GM23248 (cell line): ENCODE measurements around the gene NFIA. TPM values are rescaled to one million over a fixed set of nuclear protein-coding genes. Genes with fewer than 3 reads are reported as not detected.
"Not testable (repeated sequence)": the region's sequence is repeated elsewhere in the genome, so short reads cannot be mapped to it uniquely, and the experiment has no call there.

Experiments used
- DNase-seq: peaks from one replicate; pipeline ENCODE4 v3.0.0-alpha.2; 2015
- H2AFZ ChIP-seq: fragments of 200-600 bp; sonication (generic); 2 replicates; pipeline ENCODE4 v1.6.1; 2016; ENCODE audit warnings: antibody characterized with exemption
- H3F3A ChIP-seq: fragments of 200-600 bp; sonication (generic); 2 replicates; pipeline ENCODE4 v1.6.1; 2016; ENCODE audit warnings: mild to moderate bottlenecking, antibody characterized with exemption, mixed run types; ENCODE audit not compliant: insufficient read depth
- H3K27ac ChIP-seq: fragments of 200-600 bp; sonication (generic); 2 replicates; pipeline ENCODE4 v1.5.1; 2016; ENCODE audit warnings: mild to moderate bottlenecking
- H3K27me3 ChIP-seq: fragments of 200-600 bp; sonication (generic); replicated peaks from 2 replicates; pipeline ENCODE4 v1.6.1; 2016; ENCODE audit warnings: mild to moderate bottlenecking; ENCODE audit not compliant: insufficient read depth
- H3K36me3 ChIP-seq: fragments of 200-600 bp; sonication (generic); 2 replicates; pipeline ENCODE4 v1.6.1; 2016; ENCODE audit warnings: low read depth, mild to moderate bottlenecking
- H3K4me1 ChIP-seq: fragments of 200-600 bp; sonication (generic); 2 replicates; pipeline ENCODE4 v1.6.1; 2016; ENCODE audit warnings: mild to moderate bottlenecking; ENCODE audit not compliant: insufficient read depth
- H3K4me2 ChIP-seq: fragments of 200-600 bp; sonication (generic); one replicate; pipeline ENCODE4 v1.6.1; 2016; ENCODE audit warnings: mild to moderate bottlenecking; ENCODE audit not compliant: unreplicated experiment
- H3K4me3 ChIP-seq: fragments of 200-600 bp; sonication (generic); 2 replicates; pipeline ENCODE4 v1.5.1; 2016; ENCODE audit warnings: mild to moderate bottlenecking
- H3K79me2 ChIP-seq: fragments of 200-600 bp; sonication (generic); 2 replicates; pipeline ENCODE4 v1.6.1; 2016; ENCODE audit warnings: mild to moderate bottlenecking; ENCODE audit not compliant: insufficient read depth
- H3K9ac ChIP-seq: fragments of 200-600 bp; sonication (generic); 2 replicates; pipeline ENCODE4 v1.6.1; 2016; ENCODE audit warnings: mild to moderate bottlenecking
- H3K9me2 ChIP-seq: fragments of 200-600 bp; sonication (generic); 2 replicates; pipeline ENCODE4 v1.6.1; 2016; ENCODE audit warnings: mixed run types, mild to moderate bottlenecking, moderate library complexity; ENCODE audit not compliant: insufficient read depth
- H3K9me3 ChIP-seq: fragments of 200-600 bp; sonication (generic); one replicate; pipeline ENCODE4 v1.6.1; 2017; ENCODE audit warnings: low read depth
- H4K20me1 ChIP-seq: fragments of 200-600 bp; sonication (generic); 2 replicates; pipeline ENCODE4 v1.6.0; 2016; ENCODE audit not compliant: insufficient read depth
- EZH2 ChIP-seq: fragments of 200-600 bp; sonication (generic); IDR thresholded peaks from 2 replicates; pipeline ENCODE4 v1.6.1; 2018; ENCODE audit warnings: antibody characterized with exemption, mild to moderate bottlenecking; ENCODE audit not compliant: insufficient read depth, poor library complexity, severe bottlenecking
- EZH2phosphoT487 ChIP-seq: fragments of 200-600 bp; sonication (generic); IDR thresholded peaks from 2 replicates; pipeline ENCODE4 v1.6.1; 2018; ENCODE audit warnings: antibody characterized with exemption, moderate library complexity, mild to moderate bottlenecking, low read depth; ENCODE audit not compliant: insufficient read depth
- WGBS, 2 experiments: methylation state at CpG; one replicate each; pipeline ENCODE4 v1.1.6; 2015 to 2017; ENCODE audit warnings: low lambda C conversion rate in 2 of 2, low coverage in 1 of 2; ENCODE audit errors: missing lambda C conversion rate in 2 of 2; 5-methylcytosine and 5-hydroxymethylcytosine counted together
- in situ Hi-C: fragments of 300-500 bp; cut with MboI; formaldehyde crosslinking; loops from 2 replicates; pipeline ENCODE4 v1.15.0; 2020
- polyA plus RNA-seq: library from polyadenylated mRNA; unstranded; fragments of >200 nt; fragmentation: Nextera tagmentation; extraction: Ambion mirVana; gene quantifications from 2 replicates; pipeline ENCODE4 v1.2.1, GENCODE V29; 2016
- total RNA-seq: library from RNA; depleted of rRNA; stranded (reverse); fragments of >200 nt; shearing (Covaris generic); gene quantifications from 2 replicates; pipeline ENCODE4 v1.2.3, GENCODE V29; 2014

Gene NFIA
- total and polyA plus RNA-seq, 2 experiments from 2014 or later, result 3.4 to 8.8 TPM

DNA sequence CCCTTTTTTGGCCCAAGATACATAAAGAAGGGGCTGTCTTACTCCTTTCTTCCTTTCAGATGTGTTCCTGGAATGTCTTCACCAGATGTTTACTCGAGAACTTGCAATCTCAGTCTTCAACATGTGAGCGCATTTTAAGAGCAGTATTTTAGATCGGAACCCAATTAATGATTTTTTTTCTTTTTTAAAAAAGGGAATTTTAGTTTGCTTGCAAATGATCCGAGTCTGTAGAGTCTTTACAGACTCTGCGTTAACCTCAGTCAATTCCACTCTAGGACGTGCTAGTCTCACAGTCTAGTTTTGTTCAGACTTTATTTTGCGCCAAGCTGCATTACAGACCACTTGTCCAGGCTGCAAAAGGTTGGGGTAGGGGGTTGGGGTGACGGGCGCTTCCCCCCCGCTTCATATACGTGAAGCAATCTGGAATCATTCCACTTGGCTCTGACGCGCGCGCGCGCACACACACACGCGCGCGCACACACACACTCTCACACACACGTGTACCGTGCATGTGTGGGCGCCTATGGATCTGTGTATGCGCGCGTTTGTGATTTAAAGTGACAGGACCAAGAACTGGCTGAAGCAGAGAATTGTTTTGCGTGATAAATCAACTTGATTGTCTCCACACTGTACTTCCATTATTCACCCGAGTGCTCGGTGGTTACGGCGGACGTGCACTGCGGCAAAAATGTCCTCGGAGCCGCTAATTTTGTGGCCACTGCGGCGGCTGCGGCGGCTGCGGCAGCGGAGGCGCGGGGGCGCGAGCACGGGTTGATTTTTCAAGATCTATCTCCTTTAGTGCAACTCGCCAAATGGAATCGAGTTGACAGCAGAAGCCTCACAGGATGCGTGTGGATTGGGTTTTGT, 25.6 kb upstream of the NFIA start:
- Histone ChIP-seq H3K36me3 (no peaks in the 10 kb centered on the region), H3K27ac (no peak overlapping the region), H3K79me2 (no peaks in the 10 kb centered on the region), H3K9me3 (no peaks in the 10 kb centered on the region), H4K20me1 (no peaks in the 10 kb centered on the region), H3F3A (no peaks in the 10 kb centered on the region), H3K9ac (peak overlapping the region; percentile 79), H2AFZ (peak overlapping the region; percentile 95), H3K4me2 (peak overlapping the region; percentile 96), H3K9me2 (no peaks in the 10 kb centered on the region), H3K27me3 (peaks cover 28% of the 10 kb centered on the region), H3K4me3 (peak overlapping the region; percentile 94), H3K4me1 (no peaks in the 10 kb centered on the region)
- DNase-seq, result peak; percentile 72
- in situ Hi-C loops, result loop anchor here (25.0 kb wide), 1 partner anchor 280 kb away; no protein-coding TSS in a partner anchor
- WGBS, 2 experiments, result 2% methylated on average over 50 of the region's 50 CpGs
- no peak for TF ChIP-seq EZH2
- TF ChIP-seq EZH2phosphoT487, result no peak

DNA sequence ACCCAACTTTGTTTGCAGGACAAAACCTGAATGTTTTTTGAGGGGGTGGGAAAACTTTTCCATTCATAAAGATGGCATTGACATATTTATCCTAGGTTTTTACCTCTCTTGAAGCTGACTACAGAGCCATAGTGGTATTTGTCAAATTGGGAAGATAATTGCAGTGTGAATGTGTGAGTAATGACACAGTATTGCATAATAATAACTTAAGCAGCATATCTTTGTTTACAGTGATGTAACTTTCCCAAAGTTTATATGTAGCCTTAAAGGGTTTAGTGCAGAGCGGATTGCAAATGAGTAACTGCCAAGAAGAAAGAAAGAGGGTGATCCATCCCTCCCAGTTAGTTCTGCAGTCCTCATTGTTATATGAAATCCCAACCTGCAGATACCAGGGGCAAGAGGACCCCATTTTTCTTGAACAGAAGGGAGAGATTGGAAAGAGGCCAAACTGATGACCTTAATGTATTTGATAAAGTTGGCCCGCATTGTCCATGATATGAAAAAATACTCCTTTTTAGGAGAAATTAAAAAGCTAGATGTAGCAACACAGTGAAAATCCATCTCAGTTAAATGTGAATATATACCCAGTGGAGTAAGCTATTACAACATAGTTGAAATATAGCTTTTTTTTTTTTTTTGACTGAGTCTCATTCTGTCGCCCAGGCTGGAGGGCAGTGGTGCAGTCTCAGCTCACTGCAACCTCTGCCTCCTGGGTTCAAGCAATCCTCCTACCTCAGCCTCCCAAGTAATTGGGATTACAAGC, 23.7 kb upstream of the NFIA start:
- Histone ChIP-seq H3K79me2 (no peaks in the 10 kb centered on the region), H3K27ac (no peak overlapping the region), H3K4me2 (no peak overlapping the region), H3K27me3 (peaks cover 10% of the 10 kb centered on the region), H3F3A (no peaks in the 10 kb centered on the region), H2AFZ (no peak overlapping the region), H3K9ac (no peak overlapping the region), H3K4me1 (no peaks in the 10 kb centered on the region), H3K36me3 (no peaks in the 10 kb centered on the region), H3K4me3 (no peak overlapping the region), H3K9me2 (no peaks in the 10 kb centered on the region), H4K20me1 (no peaks in the 10 kb centered on the region), H3K9me3 (no peaks in the 10 kb centered on the region)
- DNase-seq, result peak; percentile 46
- WGBS, 2 experiments, result 88 to 100% methylated on average over 3 of the region's 3 CpGs
- in situ Hi-C loops, result loop anchor here (25.0 kb wide), 1 partner anchor 279 kb away; no protein-coding TSS in a partner anchor
- TF ChIP-seq EZH2phosphoT487, result no peak
- TF ChIP-seq EZH2, result no peak

DNA sequence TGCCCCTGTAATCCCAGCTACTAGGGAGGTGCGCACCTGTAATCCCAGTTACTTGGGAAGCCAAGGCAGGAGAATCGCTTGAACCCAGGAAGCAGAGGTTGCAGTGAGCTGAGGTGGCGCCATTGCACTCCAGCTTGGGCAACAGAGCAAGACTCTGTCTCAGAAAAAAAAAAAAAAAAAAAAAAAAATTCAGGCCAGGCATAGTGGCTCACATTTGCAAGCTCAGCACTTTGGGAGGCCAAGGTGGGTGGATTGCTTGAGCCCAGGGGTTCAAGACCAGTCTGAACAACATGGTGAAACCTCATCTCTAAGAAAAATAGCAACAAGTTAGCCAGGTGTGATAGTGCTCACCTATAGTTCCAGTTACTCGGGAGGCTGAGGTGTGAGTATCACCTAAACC, 20.8 kb upstream of the NFIA start:
- H3K9me3 ChIP-seq, H3K4me3 ChIP-seq, H3K4me1 ChIP-seq, H3K9ac ChIP-seq, H3F3A ChIP-seq, DNase-seq, H4K20me1 ChIP-seq, H3K79me2 ChIP-seq, H3K9me2 ChIP-seq, H2AFZ ChIP-seq, H3K4me2 ChIP-seq, H3K27ac ChIP-seq, H3K27me3 ChIP-seq, H3K36me3 ChIP-seq: not testable (repeated sequence)
- 93% methylated on average over 4 of the region's 4 CpGs for WGBS, 2 experiments
- in situ Hi-C loops, result loop anchor here (25.0 kb wide), 1 partner anchor 276 kb away; no protein-coding TSS in a partner anchor

DNA sequence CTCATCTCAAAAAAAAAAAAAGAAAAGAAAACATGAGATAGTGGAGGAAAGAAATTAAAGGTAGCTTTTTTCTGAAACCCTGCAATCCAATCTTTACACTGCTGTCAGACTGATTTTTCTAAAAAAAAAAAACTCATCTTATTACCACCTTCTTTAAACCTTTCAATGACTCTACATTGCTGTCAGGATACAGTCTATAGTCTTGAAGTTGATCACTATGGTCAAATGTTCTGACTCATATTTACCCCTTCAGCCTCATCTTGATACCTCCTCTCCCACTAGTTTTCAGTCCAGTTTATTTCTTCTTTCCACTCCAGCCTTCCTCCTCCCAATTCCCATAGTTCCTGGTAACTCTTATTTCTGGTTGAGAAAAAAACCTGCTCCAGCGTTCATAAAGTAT, 17.7 kb upstream of the NFIA start:
- no peaks in the 10 kb centered on the region for H3F3A ChIP-seq
- no peak for DNase-seq
- H3K4me2 ChIP-seq, result no peak overlapping the region
- H4K20me1 ChIP-seq, result no peaks in the 10 kb centered on the region
- no peak overlapping the region for H3K9ac ChIP-seq
- 74 to 94% methylated on average over 1 of the region's 1 CpG for WGBS, 2 experiments
- H3K36me3 ChIP-seq, result no peaks in the 10 kb centered on the region
- no peak overlapping the region for H3K4me3 ChIP-seq
- in situ Hi-C loops, result loop anchor here (25.0 kb wide), 1 partner anchor 273 kb away; no protein-coding TSS in a partner anchor
- no peaks in the 10 kb centered on the region for H3K79me2 ChIP-seq
- TF ChIP-seq EZH2 (no peak), EZH2phosphoT487 (no peak)
- no peak overlapping the region for H3K27ac ChIP-seq
- no peaks in the 10 kb centered on the region for H3K9me2 ChIP-seq
- H3K27me3 ChIP-seq, result no peaks in the 10 kb centered on the region
- H3K9me3 ChIP-seq, result no peaks in the 10 kb centered on the region
- H2AFZ ChIP-seq, result no peak overlapping the region
- no peaks in the 10 kb centered on the region for H3K4me1 ChIP-seq
